K562 (cell line): Measurements from ENCODE around the gene VEGFB. TPM values are rescaled to one million over a fixed set of nuclear protein-coding genes. Genes with fewer than 3 reads are reported as not detected.

Experiments
- BDP1 ChIP-seq: IDR thresholded peaks from 3 replicates; pipeline ENCODE4 v1.6.1; 2011; ENCODE audit not compliant: insufficient read length, insufficient read depth
- CAMTA2 ChIP-seq: fragments of 250-450 bp; sonication (Bioruptor Pico); conservative IDR thresholded peaks from 2 replicates; pipeline ENCODE4 v1.5.1; 2022
- CCNT2 ChIP-seq: IDR thresholded peaks from 2 replicates; pipeline ENCODE4 v1.6.1; 2011; ENCODE audit warnings: borderline replicate concordance, low read depth, mild to moderate bottlenecking, moderate library complexity, mixed read lengths, low read length; ENCODE audit not compliant: insufficient read length; ENCODE audit errors: extremely low read depth
- DIDO1 ChIP-seq: fragments of 450-650 bp; IDR thresholded peaks from 2 replicates; pipeline ENCODE4 v1.6.1; 2016; ENCODE audit warnings: low read depth, missing biosample characterization, missing genetic modification characterization
- FOSL1 ChIP-seq: fragments of 200-800 bp; sonication (Bioruptor generic); conservative IDR thresholded peaks from 2 replicates; pipeline ENCODE4 v1.6.1; 2016; ENCODE audit warnings: missing genetic modification characterization, missing compliant biosample characterization
- FOXA3 ChIP-seq, 2 experiments: fragments of 450-650 bp in 1 of 2; sonication (generic) in 1 of 2; formaldehyde crosslinking; IDR thresholded peaks in 1 of 2; conservative IDR thresholded peaks in 1 of 2; 2 replicates each; pipeline versions ENCODE4 v1.4.0 to v1.8.0; 2020 to 2022; ENCODE audit warnings: mild to moderate bottlenecking in 2 of 2, missing genetic modification reagents in 1 of 2
- POLR2AphosphoS5 ChIP-seq: IDR thresholded peaks from 2 replicates; pipeline ENCODE4 v1.6.1; 2011; ENCODE audit warnings: mild to moderate bottlenecking, low read depth, low read length, moderate library complexity; ENCODE audit not compliant: control insufficient read depth, insufficient read depth
- RBFOX2 ChIP-seq: fragments of 200-400 bp; formaldehyde crosslinking; IDR thresholded peaks from 2 replicates; pipeline ENCODE4 v1.6.1; 2017; ENCODE audit warnings: low read depth, mild to moderate bottlenecking, low read length, moderate library complexity
- SRSF1 ChIP-seq: fragments of 200-400 bp; formaldehyde crosslinking; IDR thresholded peaks from 2 replicates; pipeline ENCODE4 v1.6.1; 2017; ENCODE audit warnings: mild to moderate bottlenecking, low read depth, low read length, moderate library complexity
- TBP ChIP-seq: optimal IDR thresholded peaks from 2 replicates; pipeline ENCODE3; 2011; ENCODE audit warnings: low read depth, low read length, improper control_type of control experiment
- TCF3 ChIP-seq: sonication (generic); formaldehyde crosslinking; IDR thresholded peaks from 2 replicates; pipeline ENCODE4 v1.4.0; 2020; ENCODE audit warnings: mild to moderate bottlenecking, missing genetic modification reagents
- ZNF444 ChIP-seq: fragments of 250-450 bp; sonication (Bioruptor Pico); IDR thresholded peaks from 2 replicates; pipeline ENCODE4 v1.4.0; 2020; ENCODE audit warnings: mild to moderate bottlenecking, moderate library complexity
- ZNF766 ChIP-seq: fragments of 200-800 bp; sonication (Bioruptor generic); conservative IDR thresholded peaks from 2 replicates; pipeline ENCODE4 v1.6.1; 2016; ENCODE audit warnings: missing genetic modification characterization, missing compliant biosample characterization
- polyA plus RNA-seq, 8 experiments: library from polyadenylated mRNA; depleted of rRNA in 4 of 8; stranded (reverse) in 5 of 8; unstranded in 3 of 8; fragments of >200 nt; fragmentation: Nextera tagmentation in 2 of 8; fragmentation: Illumina TruSeq in 1 of 8; extraction: Ambion mirVana in 2 of 8; extraction: Trizol in 1 of 8; gene quantifications; 2 replicates each; pipeline versions ENCODE4 v1.2.1 to v1.2.3, GENCODE V29; 2011 to 2014; ENCODE audit warnings: inconsistent platforms in 1 of 8, missing spikeins in 1 of 8
- total RNA-seq, 7 experiments: library from RNA; depleted of rRNA in 6 of 7; stranded (reverse); fragments of >200 nt in 6 of 7; fragmentation: Illumina TruSeq in 2 of 7; extraction: Trizol in 2 of 7; gene quantifications; 2 replicates each; pipeline versions ENCODE4 v1.2.1 to v1.2.3, GENCODE V29; 2011 to 2021; ENCODE audit warnings: low replicate concordance in 1 of 7
- TF ChIP-seq, protein P1 (sequence below): sonication (generic); formaldehyde crosslinking; IDR thresholded peaks from 2 replicates; pipeline ENCODE4 v1.8.0; 2022; ENCODE audit warnings: mild to moderate bottlenecking, missing genetic modification reagents
- TF ChIP-seq, protein P2 (sequence below): sonication (generic); formaldehyde crosslinking; IDR thresholded peaks from 2 replicates; pipeline ENCODE4 v1.8.0; 2023; ENCODE audit warnings: missing genetic modification reagents, mild to moderate bottlenecking, borderline replicate concordance

VEGFB gene
- total and polyA plus RNA-seq, 9 of the 15 experiments (the other 6 are each of a cell fraction or from before 2014, with no cell fraction given) = 11.0 to 83.4 (median 25.7) TPM

DNA sequence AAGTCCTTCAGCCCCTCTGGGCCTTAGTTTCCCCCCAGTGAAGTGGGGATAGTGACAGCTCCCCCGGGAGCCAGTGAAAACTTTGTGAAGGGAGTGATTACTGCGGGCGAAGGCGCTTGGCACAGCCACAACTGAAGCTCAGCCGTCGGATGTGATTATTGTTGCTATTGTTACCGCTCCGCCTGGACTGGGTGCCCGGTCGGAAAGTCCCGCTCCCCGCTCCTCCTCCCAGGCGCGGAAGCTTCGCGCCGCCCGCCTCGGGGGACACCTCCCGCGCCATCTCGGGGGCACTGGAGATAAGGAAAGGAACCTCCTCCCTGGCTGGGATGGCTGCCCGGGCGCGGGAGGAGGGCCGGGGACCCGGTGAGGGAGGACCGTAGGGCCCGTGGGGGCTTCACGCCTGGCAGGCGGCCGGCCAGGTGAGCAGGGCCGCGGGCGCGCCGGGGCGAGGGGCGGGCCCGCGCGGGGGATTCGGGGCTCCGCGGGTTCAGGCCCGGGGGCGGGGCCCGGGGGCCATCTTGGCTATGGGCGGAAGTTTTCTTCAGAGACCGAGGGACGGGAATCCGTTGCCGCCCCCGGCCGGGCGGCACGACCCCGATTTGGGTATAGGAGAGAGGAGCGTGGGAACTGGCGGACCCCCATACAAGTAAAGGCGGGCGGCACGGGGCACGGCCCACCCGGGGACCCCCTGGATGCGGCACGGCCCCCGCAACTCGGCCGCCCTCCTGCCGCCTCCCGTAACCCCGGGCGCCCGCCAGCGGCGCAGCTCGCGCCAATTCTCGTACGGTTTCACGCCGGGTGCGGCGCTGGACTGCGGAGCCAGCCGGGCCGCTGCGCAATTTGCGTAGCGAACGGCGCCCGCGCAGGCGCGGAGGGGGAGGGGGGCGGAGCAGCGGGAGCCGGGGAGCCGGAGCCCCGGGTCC, 50.8 kb downstream of the VEGFB start, which contains the start of gene GPR137 (continued):
- TF ChIP-seq BDP1 (no peak), ZNF766 (CRISPR knock-in tag) (peak; percentile 71), TBP (peak; percentile 46), SRSF1 (peak; percentile 100), RBFOX2 (peak; percentile 87), ZNF444 (CRISPR knock-in tag) (peak; percentile 64; the same call in 1 of the 2 replicates), FOXA3 (CRISPR knock-in tag; conservative IDR thresholded peaks at IDR 0.05 in 1 of 2, IDR thresholded peaks at IDR 0.05 in 1 of 2) (no peak), POLR2AphosphoS5 (peak; percentile 14; the same call in 1 of the 2 replicates), TCF3 (0 out of 2 replicates have a peak, but pooled peaks have one; percentile 14), FOSL1 (tag) (peak; percentile 46), DIDO1 (tag) (peak; percentile 45; the same call in 1 of the 2 replicates), CAMTA2 (CRISPR knock-in tag) (0 out of 2 replicates have a peak, but pooled peaks have one; percentile 20), CCNT2 (peak; percentile 63)
- TF ChIP-seq, protein P1, sequence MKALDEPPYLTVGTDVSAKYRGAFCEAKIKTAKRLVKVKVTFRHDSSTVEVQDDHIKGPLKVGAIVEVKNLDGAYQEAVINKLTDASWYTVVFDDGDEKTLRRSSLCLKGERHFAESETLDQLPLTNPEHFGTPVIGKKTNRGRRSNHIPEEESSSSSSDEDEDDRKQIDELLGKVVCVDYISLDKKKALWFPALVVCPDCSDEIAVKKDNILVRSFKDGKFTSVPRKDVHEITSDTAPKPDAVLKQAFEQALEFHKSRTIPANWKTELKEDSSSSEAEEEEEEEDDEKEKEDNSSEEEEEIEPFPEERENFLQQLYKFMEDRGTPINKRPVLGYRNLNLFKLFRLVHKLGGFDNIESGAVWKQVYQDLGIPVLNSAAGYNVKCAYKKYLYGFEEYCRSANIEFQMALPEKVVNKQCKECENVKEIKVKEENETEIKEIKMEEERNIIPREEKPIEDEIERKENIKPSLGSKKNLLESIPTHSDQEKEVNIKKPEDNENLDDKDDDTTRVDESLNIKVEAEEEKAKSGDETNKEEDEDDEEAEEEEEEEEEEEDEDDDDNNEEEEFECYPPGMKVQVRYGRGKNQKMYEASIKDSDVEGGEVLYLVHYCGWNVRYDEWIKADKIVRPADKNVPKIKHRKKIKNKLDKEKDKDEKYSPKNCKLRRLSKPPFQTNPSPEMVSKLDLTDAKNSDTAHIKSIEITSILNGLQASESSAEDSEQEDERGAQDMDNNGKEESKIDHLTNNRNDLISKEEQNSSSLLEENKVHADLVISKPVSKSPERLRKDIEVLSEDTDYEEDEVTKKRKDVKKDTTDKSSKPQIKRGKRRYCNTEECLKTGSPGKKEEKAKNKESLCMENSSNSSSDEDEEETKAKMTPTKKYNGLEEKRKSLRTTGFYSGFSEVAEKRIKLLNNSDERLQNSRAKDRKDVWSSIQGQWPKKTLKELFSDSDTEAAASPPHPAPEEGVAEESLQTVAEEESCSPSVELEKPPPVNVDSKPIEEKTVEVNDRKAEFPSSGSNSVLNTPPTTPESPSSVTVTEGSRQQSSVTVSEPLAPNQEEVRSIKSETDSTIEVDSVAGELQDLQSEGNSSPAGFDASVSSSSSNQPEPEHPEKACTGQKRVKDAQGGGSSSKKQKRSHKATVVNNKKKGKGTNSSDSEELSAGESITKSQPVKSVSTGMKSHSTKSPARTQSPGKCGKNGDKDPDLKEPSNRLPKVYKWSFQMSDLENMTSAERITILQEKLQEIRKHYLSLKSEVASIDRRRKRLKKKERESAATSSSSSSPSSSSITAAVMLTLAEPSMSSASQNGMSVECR (CRISPR knock-in tag) = peak; percentile 54
- TF ChIP-seq, protein P2, sequence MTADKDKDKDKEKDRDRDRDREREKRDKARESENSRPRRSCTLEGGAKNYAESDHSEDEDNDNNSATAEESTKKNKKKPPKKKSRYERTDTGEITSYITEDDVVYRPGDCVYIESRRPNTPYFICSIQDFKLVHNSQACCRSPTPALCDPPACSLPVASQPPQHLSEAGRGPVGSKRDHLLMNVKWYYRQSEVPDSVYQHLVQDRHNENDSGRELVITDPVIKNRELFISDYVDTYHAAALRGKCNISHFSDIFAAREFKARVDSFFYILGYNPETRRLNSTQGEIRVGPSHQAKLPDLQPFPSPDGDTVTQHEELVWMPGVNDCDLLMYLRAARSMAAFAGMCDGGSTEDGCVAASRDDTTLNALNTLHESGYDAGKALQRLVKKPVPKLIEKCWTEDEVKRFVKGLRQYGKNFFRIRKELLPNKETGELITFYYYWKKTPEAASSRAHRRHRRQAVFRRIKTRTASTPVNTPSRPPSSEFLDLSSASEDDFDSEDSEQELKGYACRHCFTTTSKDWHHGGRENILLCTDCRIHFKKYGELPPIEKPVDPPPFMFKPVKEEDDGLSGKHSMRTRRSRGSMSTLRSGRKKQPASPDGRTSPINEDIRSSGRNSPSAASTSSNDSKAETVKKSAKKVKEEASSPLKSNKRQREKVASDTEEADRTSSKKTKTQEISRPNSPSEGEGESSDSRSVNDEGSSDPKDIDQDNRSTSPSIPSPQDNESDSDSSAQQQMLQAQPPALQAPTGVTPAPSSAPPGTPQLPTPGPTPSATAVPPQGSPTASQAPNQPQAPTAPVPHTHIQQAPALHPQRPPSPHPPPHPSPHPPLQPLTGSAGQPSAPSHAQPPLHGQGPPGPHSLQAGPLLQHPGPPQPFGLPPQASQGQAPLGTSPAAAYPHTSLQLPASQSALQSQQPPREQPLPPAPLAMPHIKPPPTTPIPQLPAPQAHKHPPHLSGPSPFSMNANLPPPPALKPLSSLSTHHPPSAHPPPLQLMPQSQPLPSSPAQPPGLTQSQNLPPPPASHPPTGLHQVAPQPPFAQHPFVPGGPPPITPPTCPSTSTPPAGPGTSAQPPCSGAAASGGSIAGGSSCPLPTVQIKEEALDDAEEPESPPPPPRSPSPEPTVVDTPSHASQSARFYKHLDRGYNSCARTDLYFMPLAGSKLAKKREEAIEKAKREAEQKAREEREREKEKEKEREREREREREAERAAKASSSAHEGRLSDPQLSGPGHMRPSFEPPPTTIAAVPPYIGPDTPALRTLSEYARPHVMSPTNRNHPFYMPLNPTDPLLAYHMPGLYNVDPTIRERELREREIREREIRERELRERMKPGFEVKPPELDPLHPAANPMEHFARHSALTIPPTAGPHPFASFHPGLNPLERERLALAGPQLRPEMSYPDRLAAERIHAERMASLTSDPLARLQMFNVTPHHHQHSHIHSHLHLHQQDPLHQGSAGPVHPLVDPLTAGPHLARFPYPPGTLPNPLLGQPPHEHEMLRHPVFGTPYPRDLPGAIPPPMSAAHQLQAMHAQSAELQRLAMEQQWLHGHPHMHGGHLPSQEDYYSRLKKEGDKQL (CRISPR knock-in tag) = no peak
